Loucy (cell line): ENCODE results near the gene KDR.

Source experiments
- EZH2phosphoT487 ChIP-seq: fragments of 200-600 bp; IDR thresholded peaks from 2 replicates; pipeline ENCODE4 v1.6.1; 2018; ENCODE audit warnings: antibody characterized with exemption, mild to moderate bottlenecking, moderate library complexity, borderline replicate concordance
- TF ChIP-seq, protein P1 (sequence below): fragments of 200-600 bp; sonication (generic); conservative IDR thresholded peaks from 2 replicates; pipeline ENCODE4 v1.5.1; 2014; ENCODE audit warnings: mild to moderate bottlenecking, antibody characterized with exemption, low read length

DNA sequence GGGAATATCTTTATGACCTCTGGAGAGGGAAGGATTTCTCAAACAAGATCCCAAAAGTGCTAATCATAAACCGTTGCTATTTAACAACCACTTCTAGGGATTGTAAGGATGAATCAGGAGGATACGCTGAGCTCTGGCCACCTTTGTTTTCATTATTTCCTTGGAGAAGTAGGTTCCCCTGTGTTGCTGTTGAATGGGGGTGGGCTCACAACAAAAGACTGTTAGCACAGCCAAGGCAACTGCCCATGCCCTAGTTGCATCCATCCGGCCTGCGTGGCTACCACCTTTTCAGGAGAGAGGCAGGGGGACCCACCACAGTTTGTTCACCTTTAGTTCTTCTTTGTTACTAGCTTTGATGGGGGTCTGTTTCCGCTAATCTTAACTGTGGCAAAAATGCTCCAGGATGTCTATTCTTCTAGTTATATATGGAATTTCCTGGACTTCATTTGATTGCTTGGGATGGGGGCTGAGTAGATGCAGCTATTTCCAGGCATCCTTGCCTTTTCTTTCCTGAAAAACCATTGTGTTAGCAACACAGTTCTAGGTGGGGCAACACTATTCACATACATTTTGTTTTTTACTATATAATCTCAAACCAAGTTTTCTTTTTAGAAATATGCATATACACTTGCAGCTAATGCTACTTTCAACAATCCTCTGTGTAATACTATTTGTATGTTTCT is 95.4 kb downstream of the KDR start:
- TF ChIP-seq, protein P1, sequence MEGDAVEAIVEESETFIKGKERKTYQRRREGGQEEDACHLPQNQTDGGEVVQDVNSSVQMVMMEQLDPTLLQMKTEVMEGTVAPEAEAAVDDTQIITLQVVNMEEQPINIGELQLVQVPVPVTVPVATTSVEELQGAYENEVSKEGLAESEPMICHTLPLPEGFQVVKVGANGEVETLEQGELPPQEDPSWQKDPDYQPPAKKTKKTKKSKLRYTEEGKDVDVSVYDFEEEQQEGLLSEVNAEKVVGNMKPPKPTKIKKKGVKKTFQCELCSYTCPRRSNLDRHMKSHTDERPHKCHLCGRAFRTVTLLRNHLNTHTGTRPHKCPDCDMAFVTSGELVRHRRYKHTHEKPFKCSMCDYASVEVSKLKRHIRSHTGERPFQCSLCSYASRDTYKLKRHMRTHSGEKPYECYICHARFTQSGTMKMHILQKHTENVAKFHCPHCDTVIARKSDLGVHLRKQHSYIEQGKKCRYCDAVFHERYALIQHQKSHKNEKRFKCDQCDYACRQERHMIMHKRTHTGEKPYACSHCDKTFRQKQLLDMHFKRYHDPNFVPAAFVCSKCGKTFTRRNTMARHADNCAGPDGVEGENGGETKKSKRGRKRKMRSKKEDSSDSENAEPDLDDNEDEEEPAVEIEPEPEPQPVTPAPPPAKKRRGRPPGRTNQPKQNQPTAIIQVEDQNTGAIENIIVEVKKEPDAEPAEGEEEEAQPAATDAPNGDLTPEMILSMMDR: no peak
- no peak for TF ChIP-seq EZH2phosphoT487
